ENCODE measurements around the gene CYRIA.

Gene CYRIA

GRCh38 chr2:16682431-16683118 is 16.9 kb upstream of the CYRIA start:
- H3K9ac ChIP-seq (ENCODE audit: low read depth, low read length) = no peak overlapping the region
- H3K9me3 ChIP-seq (ENCODE audit: control insufficient read depth, insufficient read depth, low read length) = 0 out of 2 replicates have a peak, but pooled peaks cover 5% of the 10 kb centered on the region
- H3K4me1 ChIP-seq (ENCODE audit: insufficient read depth, low read length) = no peaks in the 10 kb centered on the region
- no peaks in the 10 kb centered on the region for H3K36me3 ChIP-seq (ENCODE audit: insufficient read depth, low read length)

- no peak overlapping the region for H3K9ac ChIP-seq (ENCODE audit: low read depth, low read length)
- H3K36me3 ChIP-seq (ENCODE audit: insufficient read depth, low read length) = no peaks in the 10 kb centered on the region
- no peaks in the 10 kb centered on the region for H3K4me1 ChIP-seq (ENCODE audit: insufficient read depth, low read length)
Observed at GRCh38 chr2:16680781-16681180, 15.1 kb upstream of the CYRIA start.

GRCh38 chr2:16680304-16680703 is 14.7 kb upstream of the CYRIA start:
- H3K4me1 ChIP-seq (ENCODE audit: insufficient read depth, low read length) = no peaks in the 10 kb centered on the region
- 0 out of 2 replicates have a peak, but pooled peaks cover 5% of the 10 kb centered on the region for H3K9me3 ChIP-seq (ENCODE audit: control insufficient read depth, insufficient read depth, low read length)
- H3K9ac ChIP-seq (ENCODE audit: low read depth, low read length) = no peak overlapping the region
- H3K36me3 ChIP-seq (ENCODE audit: insufficient read depth, low read length) = no peaks in the 10 kb centered on the region

More at GRCh38 chr2:16680781-16681180, 15.1 kb upstream of the CYRIA start:
- 0 out of 2 replicates have a peak, but pooled peaks cover 5% of the 10 kb centered on the region for H3K9me3 ChIP-seq (ENCODE audit: control insufficient read depth, insufficient read depth, low read length)

GRCh38 chr2:16678964-16679363 is 13.3 kb upstream of the CYRIA start:
- Histone ChIP-seq H3K4me1 (ENCODE audit: insufficient read depth, low read length) (no peaks in the 10 kb centered on the region), H3K9ac (ENCODE audit: low read depth, low read length) (no peak overlapping the region)

GRCh38 chr2:16677875-16678274 is 12.2 kb upstream of the CYRIA start:
- Histone ChIP-seq H3K9ac (ENCODE audit: low read depth, low read length) (no peak overlapping the region), H3K9me3 (ENCODE audit: control insufficient read depth, insufficient read depth, low read length) (0 out of 2 replicates have a peak, but pooled peaks cover 5% of the 10 kb centered on the region)

More at GRCh38 chr2:16678964-16679363, 13.3 kb upstream of the CYRIA start:
- Histone ChIP-seq H3K36me3 (ENCODE audit: insufficient read depth, low read length) (no peaks in the 10 kb centered on the region), H3K9me3 (ENCODE audit: control insufficient read depth, insufficient read depth, low read length) (0 out of 2 replicates have a peak, but pooled peaks cover 5% of the 10 kb centered on the region)

GRCh38 chr2:16675781-16676180 is 10.1 kb upstream of the CYRIA start:
- Histone ChIP-seq H3K9ac (ENCODE audit: low read depth, low read length) (no peak overlapping the region), H3K9me3 (ENCODE audit: control insufficient read depth, insufficient read depth, low read length) (0 out of 2 replicates have a peak, but pooled peaks cover 5% of the 10 kb centered on the region), H3K4me1 (ENCODE audit: insufficient read depth, low read length) (no peaks in the 10 kb centered on the region), H3K36me3 (ENCODE audit: insufficient read depth, low read length) (no peaks in the 10 kb centered on the region)

More at GRCh38 chr2:16677875-16678274, 12.2 kb upstream of the CYRIA start:
- Histone ChIP-seq H3K36me3 (ENCODE audit: insufficient read depth, low read length) (no peaks in the 10 kb centered on the region), H3K4me1 (ENCODE audit: insufficient read depth, low read length) (no peaks in the 10 kb centered on the region)

GRCh38 chr2:16674154-16674553 is 8.5 kb upstream of the CYRIA start:
- H3K36me3 ChIP-seq (ENCODE audit: insufficient read depth, low read length) = no peaks in the 10 kb centered on the region
- H3K9me3 ChIP-seq (ENCODE audit: control insufficient read depth, insufficient read depth, low read length) = 0 out of 2 replicates have a peak, but pooled peaks cover 5% of the 10 kb centered on the region
- H3K9ac ChIP-seq (ENCODE audit: low read depth, low read length) = no peak overlapping the region
- H3K4me1 ChIP-seq (ENCODE audit: insufficient read depth, low read length) = no peaks in the 10 kb centered on the region

GRCh38 chr2:16671760-16672159 is 6.1 kb upstream of the CYRIA start:
- Histone ChIP-seq H3K36me3 (ENCODE audit: insufficient read depth, low read length) (no peaks in the 10 kb centered on the region), H3K9me3 (ENCODE audit: control insufficient read depth, insufficient read depth, low read length) (no peaks in the 10 kb centered on the region), H3K9ac (ENCODE audit: low read depth, low read length) (no peak overlapping the region), H3K4me1 (ENCODE audit: insufficient read depth, low read length) (peaks cover 2% of the 10 kb centered on the region)

- no peaks in the 10 kb centered on the region for H3K36me3 ChIP-seq (ENCODE audit: insufficient read depth, low read length)
- no peaks in the 10 kb centered on the region for H3K9me3 ChIP-seq (ENCODE audit: control insufficient read depth, insufficient read depth, low read length)
- H3K9ac ChIP-seq (ENCODE audit: low read depth, low read length) = no peak overlapping the region
- peaks cover 11% of the 10 kb centered on the region for H3K4me1 ChIP-seq (ENCODE audit: insufficient read depth, low read length)
Observed at GRCh38 chr2:16669388-16669787, 3.8 kb upstream of the CYRIA start.

- H3K9ac ChIP-seq (ENCODE audit: low read depth, low read length) = peak overlapping the region; percentile 57; the same call in 1 of the 2 replicates
- no peaks in the 10 kb centered on the region for H3K36me3 ChIP-seq (ENCODE audit: insufficient read depth, low read length)
- peaks cover 16% of the 10 kb centered on the region for H3K4me1 ChIP-seq (ENCODE audit: insufficient read depth, low read length)
- H3K9me3 ChIP-seq (ENCODE audit: control insufficient read depth, insufficient read depth, low read length) = no peaks in the 10 kb centered on the region
Observed at GRCh38 chr2:16666449-16666801, 791 bp upstream of the CYRIA start.

- Histone ChIP-seq H3K36me3 (ENCODE audit: insufficient read depth, low read length) (no peaks in the 10 kb centered on the region), H3K4me1 (ENCODE audit: insufficient read depth, low read length) (peaks cover 16% of the 10 kb centered on the region), H3K9me3 (ENCODE audit: control insufficient read depth, insufficient read depth, low read length) (no peaks in the 10 kb centered on the region), H3K9ac (ENCODE audit: low read depth, low read length) (peak overlapping the region; percentile 56; the same call in 1 of the 2 replicates)
Observed at GRCh38 chr2:16664809-16665747, 556 bp downstream of the CYRIA start.

- Histone ChIP-seq H3K9me3 (ENCODE audit: control insufficient read depth, insufficient read depth, low read length) (no peaks in the 10 kb centered on the region), H3K9ac (ENCODE audit: low read depth, low read length) (no peak overlapping the region), H3K36me3 (ENCODE audit: insufficient read depth, low read length) (no peaks in the 10 kb centered on the region), H3K4me1 (ENCODE audit: insufficient read depth, low read length) (peaks cover 16% of the 10 kb centered on the region)
Observed at GRCh38 chr2:16664052-16664731, 1.4 kb downstream of the CYRIA start.

- no peak overlapping the region for H3K9ac ChIP-seq (ENCODE audit: low read depth, low read length)
Observed at GRCh38 chr2:16663121-16663905, 2.3 kb downstream of the CYRIA start.

More at GRCh38 chr2:16663121-16663905, 2.3 kb downstream of the CYRIA start:
- Histone ChIP-seq H3K9me3 (ENCODE audit: control insufficient read depth, insufficient read depth, low read length) (no peaks in the 10 kb centered on the region), H3K4me1 (ENCODE audit: insufficient read depth, low read length) (peaks cover 16% of the 10 kb centered on the region), H3K36me3 (ENCODE audit: insufficient read depth, low read length) (no peaks in the 10 kb centered on the region)
